ENCODE data around the gene C1orf159. TPM values are rescaled to one million over a fixed set of nuclear protein-coding genes. Genes with fewer than 3 reads are reported as not detected.

C1orf159 gene
- total and polyA plus RNA-seq, 9 of the 15 experiments (the other 6 are each of a cell fraction or from before 2014, with no cell fraction given), result 0.28 to 54.9 (median 10.6) TPM

DNA sequence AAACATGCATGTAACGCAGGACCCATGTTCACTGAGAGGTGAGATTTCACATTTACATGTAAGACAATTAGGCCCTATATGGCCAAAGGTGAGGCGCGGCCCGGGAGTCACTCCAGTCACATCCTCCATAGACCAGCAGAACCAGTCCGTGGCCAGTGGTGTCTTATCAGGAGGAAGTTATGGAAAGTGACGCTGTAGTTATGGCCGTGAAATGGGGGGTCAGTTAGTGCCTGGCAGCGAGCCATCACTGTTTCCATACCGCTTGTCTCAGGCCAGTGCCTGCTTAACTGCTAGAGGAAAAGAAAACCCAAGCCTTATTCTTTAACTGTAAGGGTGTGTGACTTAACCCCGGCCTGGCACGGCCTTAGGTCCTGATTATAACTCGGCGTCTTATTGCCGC is 6.1 kb downstream of the C1orf159 start (continued):
- TF ChIP-seq TAF1 (IDR thresholded peaks at IDR 0.05; ENCODE audit: control insufficient read depth, extremely low read depth, insufficient read depth, low read length, severe bottlenecking), result no peak
- no peak for TF ChIP-seq STAT5A (IDR thresholded peaks at IDR 0.05; ENCODE audit: borderline replicate concordance, low read length)
- TF ChIP-seq, protein P1, sequence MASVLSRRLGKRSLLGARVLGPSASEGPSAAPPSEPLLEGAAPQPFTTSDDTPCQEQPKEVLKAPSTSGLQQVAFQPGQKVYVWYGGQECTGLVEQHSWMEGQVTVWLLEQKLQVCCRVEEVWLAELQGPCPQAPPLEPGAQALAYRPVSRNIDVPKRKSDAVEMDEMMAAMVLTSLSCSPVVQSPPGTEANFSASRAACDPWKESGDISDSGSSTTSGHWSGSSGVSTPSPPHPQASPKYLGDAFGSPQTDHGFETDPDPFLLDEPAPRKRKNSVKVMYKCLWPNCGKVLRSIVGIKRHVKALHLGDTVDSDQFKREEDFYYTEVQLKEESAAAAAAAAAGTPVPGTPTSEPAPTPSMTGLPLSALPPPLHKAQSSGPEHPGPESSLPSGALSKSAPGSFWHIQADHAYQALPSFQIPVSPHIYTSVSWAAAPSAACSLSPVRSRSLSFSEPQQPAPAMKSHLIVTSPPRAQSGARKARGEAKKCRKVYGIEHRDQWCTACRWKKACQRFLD (CRISPR knock-in tag; IDR thresholded peaks at IDR 0.05), result peak; percentile 37; the same call in 1 of the 2 replicates
- no peak for TF ChIP-seq KDM2B (CRISPR knock-in tag; IDR thresholded peaks at IDR 0.05)
- TF ChIP-seq ZNF134 (CRISPR knock-in tag; conservative IDR thresholded peaks at IDR 0.05), result no peak
- TF ChIP-seq, protein P2, sequence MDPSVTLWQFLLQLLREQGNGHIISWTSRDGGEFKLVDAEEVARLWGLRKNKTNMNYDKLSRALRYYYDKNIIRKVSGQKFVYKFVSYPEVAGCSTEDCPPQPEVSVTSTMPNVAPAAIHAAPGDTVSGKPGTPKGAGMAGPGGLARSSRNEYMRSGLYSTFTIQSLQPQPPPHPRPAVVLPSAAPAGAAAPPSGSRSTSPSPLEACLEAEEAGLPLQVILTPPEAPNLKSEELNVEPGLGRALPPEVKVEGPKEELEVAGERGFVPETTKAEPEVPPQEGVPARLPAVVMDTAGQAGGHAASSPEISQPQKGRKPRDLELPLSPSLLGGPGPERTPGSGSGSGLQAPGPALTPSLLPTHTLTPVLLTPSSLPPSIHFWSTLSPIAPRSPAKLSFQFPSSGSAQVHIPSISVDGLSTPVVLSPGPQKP (CRISPR knock-in tag; IDR thresholded peaks at IDR 0.05), result no peak
- TF ChIP-seq FOXP1 (CRISPR knock-in tag; IDR thresholded peaks at IDR 0.05), result no peak
- TF ChIP-seq POU5F1 (IDR thresholded peaks at IDR 0.05; ENCODE audit: borderline replicate concordance, low read depth, low read length, partially characterized antibody), result no peak
- TF ChIP-seq ZNF324 (CRISPR knock-in tag; IDR thresholded peaks at IDR 0.05), result no peak
- TF ChIP-seq, protein P3, sequence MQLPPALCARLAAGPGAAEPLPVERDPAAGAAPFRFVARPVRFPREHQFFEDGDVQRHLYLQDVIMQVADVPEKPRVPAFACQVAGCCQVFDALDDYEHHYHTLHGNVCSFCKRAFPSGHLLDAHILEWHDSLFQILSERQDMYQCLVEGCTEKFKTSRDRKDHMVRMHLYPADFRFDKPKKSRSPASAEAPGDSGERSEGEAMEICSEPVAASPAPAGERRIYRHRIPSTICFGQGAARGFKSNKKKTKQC (CRISPR knock-in tag; IDR thresholded peaks at IDR 0.05), result no peak
- TF ChIP-seq SRSF9 (IDR thresholded peaks at IDR 0.05; ENCODE audit: borderline replicate concordance, low read depth, low read length), result no peak
- TF ChIP-seq NFRKB (IDR thresholded peaks at IDR 0.05; ENCODE audit: low read depth), result 0 out of 2 replicates have a peak, but pooled peaks have one; percentile 68
- TF ChIP-seq, protein P4, sequence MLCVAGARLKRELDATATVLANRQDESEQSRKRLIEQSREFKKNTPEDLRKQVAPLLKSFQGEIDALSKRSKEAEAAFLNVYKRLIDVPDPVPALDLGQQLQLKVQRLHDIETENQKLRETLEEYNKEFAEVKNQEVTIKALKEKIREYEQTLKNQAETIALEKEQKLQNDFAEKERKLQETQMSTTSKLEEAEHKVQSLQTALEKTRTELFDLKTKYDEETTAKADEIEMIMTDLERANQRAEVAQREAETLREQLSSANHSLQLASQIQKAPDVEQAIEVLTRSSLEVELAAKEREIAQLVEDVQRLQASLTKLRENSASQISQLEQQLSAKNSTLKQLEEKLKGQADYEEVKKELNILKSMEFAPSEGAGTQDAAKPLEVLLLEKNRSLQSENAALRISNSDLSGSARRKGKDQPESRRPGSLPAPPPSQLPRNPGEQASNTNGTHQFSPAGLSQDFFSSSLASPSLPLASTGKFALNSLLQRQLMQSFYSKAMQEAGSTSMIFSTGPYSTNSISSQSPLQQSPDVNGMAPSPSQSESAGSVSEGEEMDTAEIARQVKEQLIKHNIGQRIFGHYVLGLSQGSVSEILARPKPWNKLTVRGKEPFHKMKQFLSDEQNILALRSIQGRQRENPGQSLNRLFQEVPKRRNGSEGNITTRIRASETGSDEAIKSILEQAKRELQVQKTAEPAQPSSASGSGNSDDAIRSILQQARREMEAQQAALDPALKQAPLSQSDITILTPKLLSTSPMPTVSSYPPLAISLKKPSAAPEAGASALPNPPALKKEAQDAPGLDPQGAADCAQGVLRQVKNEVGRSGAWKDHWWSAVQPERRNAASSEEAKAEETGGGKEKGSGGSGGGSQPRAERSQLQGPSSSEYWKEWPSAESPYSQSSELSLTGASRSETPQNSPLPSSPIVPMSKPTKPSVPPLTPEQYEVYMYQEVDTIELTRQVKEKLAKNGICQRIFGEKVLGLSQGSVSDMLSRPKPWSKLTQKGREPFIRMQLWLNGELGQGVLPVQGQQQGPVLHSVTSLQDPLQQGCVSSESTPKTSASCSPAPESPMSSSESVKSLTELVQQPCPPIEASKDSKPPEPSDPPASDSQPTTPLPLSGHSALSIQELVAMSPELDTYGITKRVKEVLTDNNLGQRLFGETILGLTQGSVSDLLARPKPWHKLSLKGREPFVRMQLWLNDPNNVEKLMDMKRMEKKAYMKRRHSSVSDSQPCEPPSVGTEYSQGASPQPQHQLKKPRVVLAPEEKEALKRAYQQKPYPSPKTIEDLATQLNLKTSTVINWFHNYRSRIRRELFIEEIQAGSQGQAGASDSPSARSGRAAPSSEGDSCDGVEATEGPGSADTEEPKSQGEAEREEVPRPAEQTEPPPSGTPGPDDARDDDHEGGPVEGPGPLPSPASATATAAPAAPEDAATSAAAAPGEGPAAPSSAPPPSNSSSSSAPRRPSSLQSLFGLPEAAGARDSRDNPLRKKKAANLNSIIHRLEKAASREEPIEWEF (CRISPR knock-in tag; IDR thresholded peaks at IDR 0.05), result no peak
- TF ChIP-seq NCOA6 (IDR thresholded peaks at IDR 0.05), result no peak
- TF ChIP-seq GABPA (tag; conservative IDR thresholded peaks at IDR 0.05; ENCODE audit: low read depth), result no peak
- TF ChIP-seq, protein P5, sequence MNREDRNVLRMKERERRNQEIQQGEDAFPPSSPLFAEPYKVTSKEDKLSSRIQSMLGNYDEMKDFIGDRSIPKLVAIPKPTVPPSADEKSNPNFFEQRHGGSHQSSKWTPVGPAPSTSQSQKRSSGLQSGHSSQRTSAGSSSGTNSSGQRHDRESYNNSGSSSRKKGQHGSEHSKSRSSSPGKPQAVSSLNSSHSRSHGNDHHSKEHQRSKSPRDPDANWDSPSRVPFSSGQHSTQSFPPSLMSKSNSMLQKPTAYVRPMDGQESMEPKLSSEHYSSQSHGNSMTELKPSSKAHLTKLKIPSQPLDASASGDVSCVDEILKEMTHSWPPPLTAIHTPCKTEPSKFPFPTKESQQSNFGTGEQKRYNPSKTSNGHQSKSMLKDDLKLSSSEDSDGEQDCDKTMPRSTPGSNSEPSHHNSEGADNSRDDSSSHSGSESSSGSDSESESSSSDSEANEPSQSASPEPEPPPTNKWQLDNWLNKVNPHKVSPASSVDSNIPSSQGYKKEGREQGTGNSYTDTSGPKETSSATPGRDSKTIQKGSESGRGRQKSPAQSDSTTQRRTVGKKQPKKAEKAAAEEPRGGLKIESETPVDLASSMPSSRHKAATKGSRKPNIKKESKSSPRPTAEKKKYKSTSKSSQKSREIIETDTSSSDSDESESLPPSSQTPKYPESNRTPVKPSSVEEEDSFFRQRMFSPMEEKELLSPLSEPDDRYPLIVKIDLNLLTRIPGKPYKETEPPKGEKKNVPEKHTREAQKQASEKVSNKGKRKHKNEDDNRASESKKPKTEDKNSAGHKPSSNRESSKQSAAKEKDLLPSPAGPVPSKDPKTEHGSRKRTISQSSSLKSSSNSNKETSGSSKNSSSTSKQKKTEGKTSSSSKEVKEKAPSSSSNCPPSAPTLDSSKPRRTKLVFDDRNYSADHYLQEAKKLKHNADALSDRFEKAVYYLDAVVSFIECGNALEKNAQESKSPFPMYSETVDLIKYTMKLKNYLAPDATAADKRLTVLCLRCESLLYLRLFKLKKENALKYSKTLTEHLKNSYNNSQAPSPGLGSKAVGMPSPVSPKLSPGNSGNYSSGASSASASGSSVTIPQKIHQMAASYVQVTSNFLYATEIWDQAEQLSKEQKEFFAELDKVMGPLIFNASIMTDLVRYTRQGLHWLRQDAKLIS (CRISPR knock-in tag; IDR thresholded peaks at IDR 0.05), result no peak
